Panc1 (cell line): ENCODE measurements around the gene FAM83E. TPM values are rescaled to one million over a fixed set of nuclear protein-coding genes. Genes with fewer than 3 reads are reported as not detected.

Source experiments
- ATAC-seq: fragments of 200-7000 bp; cut with Tn5 transposase; 2 replicates; pipeline ENCODE4 v1.9.1; 2020; ENCODE audit warnings: mild to moderate bottlenecking, moderate library complexity
- BruUV-seq: library from RNA; stranded (reverse); fragments of 400-500 nt; replicated peaks from 2 replicates; lab custom pipeline; 2021; lab: Mats Ljungman, UMichigan
- CTCF ChIA-PET: fragments of 300-600 bp; sonication (Branson Sonifier 250); formaldehyde crosslinking; loops from one replicate; lab custom pipeline; 2022; ENCODE audit warnings: antibody characterized with exemption; lab: Charles Lee
- POLR2A ChIA-PET: fragments of 300-600 bp; sonication (Branson Sonifier 250); formaldehyde crosslinking; loops from one replicate; lab custom pipeline; 2022; ENCODE audit warnings: antibody characterized with exemption; lab: Charles Lee
- DNase-seq: peaks from one replicate; pipeline ENCODE4 v3.0.0-alpha.2; 2010; ENCODE audit warnings: low read depth, low spot score
- H3K27ac ChIP-seq: 2 replicates; pipeline ENCODE4 v1.5.1; 2011; ENCODE audit warnings: mild to moderate bottlenecking, low read length, inconsistent platforms
- H3K27me3 ChIP-seq: fragments of 200-500 bp; sonication (Bioruptor generic); 2 replicates; pipeline ENCODE4 v1.6.0; 2014; ENCODE audit warnings: low read length, inconsistent platforms; ENCODE audit not compliant: control insufficient read depth, insufficient read depth
- H3K36me3 ChIP-seq: fragments of 200-500 bp; sonication (Bioruptor generic); 2 replicates; pipeline ENCODE4 v1.5.1; 2014; ENCODE audit warnings: inconsistent platforms, mild to moderate bottlenecking, low read length, moderate library complexity; ENCODE audit not compliant: control insufficient read depth, insufficient read depth
- H3K4me1 ChIP-seq: 2 replicates; pipeline ENCODE4 v1.5.1; 2011; ENCODE audit warnings: inconsistent platforms, mild to moderate bottlenecking, low read length, moderate library complexity; ENCODE audit not compliant: control insufficient read depth, insufficient read depth
- H3K4me3 ChIP-seq, 2 experiments: 2 replicates each; pipeline ENCODE4 v1.5.1; 2011 to 2012; ENCODE audit warnings: low read depth in 2 of 2, low read length in 2 of 2, mild to moderate bottlenecking in 2 of 2, inconsistent platforms in 1 of 2, moderate library complexity in 1 of 2
- H3K9me3 ChIP-seq: fragments of 200-500 bp; sonication (Bioruptor generic); 2 replicates; pipeline ENCODE4 v1.5.1; 2014; ENCODE audit warnings: low read depth, mild to moderate bottlenecking, inconsistent platforms, low read length, moderate library complexity; ENCODE audit not compliant: control insufficient read depth, insufficient read depth
- CTCF ChIP-seq: fragments of 450-650 bp; IDR thresholded peaks from 2 replicates; pipeline ENCODE4 v1.5.1; 2017; ENCODE audit warnings: mild to moderate bottlenecking
- POLR2AphosphoS5 ChIP-seq: IDR thresholded peaks from 2 replicates; pipeline ENCODE4 v1.6.1; 2012; ENCODE audit warnings: mild to moderate bottlenecking, low read depth, low read length, moderate library complexity
- REST ChIP-seq, 2 experiments: IDR thresholded peaks; 2 replicates each; pipeline ENCODE4 v1.6.1; 2011 to 2012; ENCODE audit warnings: low read depth in 2 of 2, control low read depth in 1 of 2, low read length in 1 of 2, mild to moderate bottlenecking in 1 of 2, moderate library complexity in 1 of 2; ENCODE audit not compliant: insufficient read depth in 1 of 2
- SIN3A ChIP-seq: IDR thresholded peaks from 2 replicates; pipeline ENCODE4 v1.6.1; 2012; ENCODE audit warnings: low read depth, mild to moderate bottlenecking, low read length, moderate library complexity, borderline replicate concordance; ENCODE audit not compliant: insufficient read depth
- TCF7L2 ChIP-seq: IDR thresholded peaks from 2 replicates; pipeline ENCODE4 v1.6.1; 2011; ENCODE audit warnings: mild to moderate bottlenecking, low read depth, low read length, inconsistent platforms
- in situ Hi-C: cut with HindIII; loops from 2 replicates; pipeline ENCODE4 v1.10.0; 2016; ENCODE audit warnings: low sequenced_read_pairs, low pct_unique_long_range_greater_than_20kb
- intact Hi-C: fragments of 100-400 bp; cut with micrococcal nuclease; formaldehyde crosslinking; loops from one replicate; pipeline ENCODE4 v1.10.0; 2022; ENCODE audit not compliant: unreplicated experiment
- total RNA-seq: library from RNA; stranded (reverse); gene quantifications from one replicate; pipeline ENCODE4 v1.2.1, GENCODE V29; 2021; ENCODE audit not compliant: unreplicated experiment

FAM83E gene
- total RNA-seq, 1 experiment from 2014 or later = 1.0 TPM

GRCh38 chr19:48637449-48637947 lies 22.6 kb upstream of the FAM83E start:
- peaks cover 25% of the 10 kb centered on the region for H3K4me1 ChIP-seq
- no peaks in the 10 kb centered on the region for H3K9me3 ChIP-seq
- intact Hi-C loops (no loop called here), in situ Hi-C loops (no loop called here)
- ChIA-PET POLR2A (no interaction called here), CTCF (interaction anchor here (0.6 kb wide), 1 partner anchor 147 kb away, joined by 10 read pairs; no protein-coding TSS in a partner anchor)
- peak overlapping the region; percentile 90 for H3K27ac ChIP-seq
- peak overlapping the region; percentile 62 to 71 for H3K4me3 ChIP-seq
- no TSS peak for BruUV-seq
- H3K27me3 ChIP-seq = no peaks in the 10 kb centered on the region
- no peak for TF ChIP-seq CTCF
- no peak for TF ChIP-seq TCF7L2
- TF ChIP-seq POLR2AphosphoS5 = no peak
- no peaks in the 10 kb centered on the region; the same call in 1 of the 2 replicates for H3K36me3 ChIP-seq
- peak; percentile 72 for DNase-seq
- ATAC-seq = peak; percentile 85

- H3K36me3 ChIP-seq = no peaks in the 10 kb centered on the region; the same call in 1 of the 2 replicates
- BruUV-seq = no TSS peak
- no peaks in the 10 kb centered on the region for H3K9me3 ChIP-seq
- ATAC-seq = peak; percentile 47
- H3K4me3 ChIP-seq = peak within 1 kb of the TSS; percentile 62 to 71
- TF ChIP-seq TCF7L2 (no peak), REST (IDR thresholded peaks at IDR 0.05; ENCODE audit: insufficient read depth in 1 of 2, low read depth in 2 of 2, low read length in 1 of 2) (no peak), CTCF (no peak; the same call in 1 of the 2 replicates), POLR2AphosphoS5 (no peak), SIN3A (no peak)
- ChIA-PET CTCF (interaction anchor here (0.6 kb wide), 1 partner anchor 146 kb away, joined by 10 read pairs; no protein-coding TSS in a partner anchor), POLR2A (interaction anchor here (0.6 kb wide), 1 partner anchor 461 kb away, joined by 3 read pairs; no protein-coding TSS in a partner anchor)
- in situ Hi-C loops (no loop called here), intact Hi-C loops (no loop called here)
- peaks cover 25% of the 10 kb centered on the region for H3K4me1 ChIP-seq
- no peak for DNase-seq
- peak within 1 kb of the TSS; percentile 90 for H3K27ac ChIP-seq
- H3K27me3 ChIP-seq = no peaks in the 10 kb centered on the region
Observed at GRCh38 chr19:48636859-48637448, 22.1 kb upstream of the FAM83E start, which contains the start of gene DBP. TSS of gene DBP (minus strand) at chr19:48637379. CDS start at chr19:48636994, 385 bp downstream.
